ENCODE measurements around the gene MRFAP1L1. TPM values are rescaled to one million over a fixed set of nuclear protein-coding genes. Genes with fewer than 3 reads are reported as not detected.

The MRFAP1L1 gene
- total RNA-seq, 1 experiment from 2014 or later: 57.7 TPM

- DNase-seq: no peak
- no peak overlapping the region for H3K27ac Mint-ChIP-seq
These were observed 30.7 kb upstream of the MRFAP1L1 start for GRCh38 chr4:6740347-6740746.

More at GRCh38 chr4:6740347-6740746, 30.7 kb upstream of the MRFAP1L1 start:
- Mint-ChIP-seq H3K4me3 (no peak overlapping the region), H3K27me3 (ENCODE audit: low read depth) (peaks cover 1% of the 10 kb centered on the region), H3K9me3 (peaks cover 6 to 8% of the 10 kb centered on the region in 2 experiments; a peak in 2 of 5 replicates), H3K4me1 (0 out of 4 replicates have a peak, but pooled peaks cover 0 to 5% of the 10 kb centered on the region in 2 experiments), H3K36me3 (ENCODE audit: insufficient read depth in 1 of 3, low read depth in 3 of 3) (no peaks in the 10 kb centered on the region; a peak in 1 of 7 replicates)
- Histone ChIP-seq H3K4me1 (ENCODE audit: insufficient read depth, low read length) (no peaks in the 10 kb centered on the region), H3T11ph (ENCODE audit: low read length) (no peak overlapping the region), H4K8ac (replicated peaks; ENCODE audit: insufficient read length, low read depth, low read length) (no peak overlapping the region), H2AFZ (ENCODE audit: low read length) (no peak overlapping the region), H3K4ac (ENCODE audit: low read depth, low read length) (no peak overlapping the region), H3K14ac (ENCODE audit: insufficient read depth, low read length) (no peak overlapping the region), H2BK15ac (ENCODE audit: low read depth, low read length) (no peak overlapping the region), H2BK20ac (ENCODE audit: low read depth, low read length, poor library complexity, severe bottlenecking) (no peak overlapping the region), H3K27me3 (ENCODE audit: insufficient read depth, low read length) (no peaks in the 10 kb centered on the region), H3K27ac (ENCODE audit: insufficient read length, low read depth, low read length) (no peak overlapping the region), H2BK12ac (ENCODE audit: insufficient read length, low read depth, low read length) (no peak overlapping the region), H4K5ac (ENCODE audit: insufficient read length, low read depth, low read length) (no peak overlapping the region), H4K91ac (ENCODE audit: insufficient read length, low read depth, low read length) (no peak overlapping the region), H3K9me3 (ENCODE audit: control insufficient read depth, low read depth, low read length) (no peaks in the 10 kb centered on the region), H3K56ac (ENCODE audit: insufficient read length, low read depth, low read length) (no peak overlapping the region), H2BK120ac (ENCODE audit: low read depth, low read length, poor library complexity, severe bottlenecking) (no peak overlapping the region), H3K23me2 (ENCODE audit: insufficient read length, low read depth, low read length, poor library complexity, severe bottlenecking) (no peaks in the 10 kb centered on the region), H4K20me1 (ENCODE audit: control insufficient read depth, insufficient read depth, insufficient read length) (peaks cover 2% of the 10 kb centered on the region), H3K79me1 (ENCODE audit: insufficient read depth, low read depth, low read length, poor library complexity, severe bottlenecking) (no peaks in the 10 kb centered on the region), H2BK5ac (ENCODE audit: insufficient read length, low read length) (no peak overlapping the region), H3K23ac (ENCODE audit: insufficient read length, low read depth, low read length) (no peak overlapping the region), H3K9ac (ENCODE audit: extremely low read depth, insufficient read length, low read length) (no peak overlapping the region), H2AK5ac (ENCODE audit: insufficient read length, low read length) (no peak overlapping the region), H3K79me2 (ENCODE audit: insufficient read depth, low read length) (no peaks in the 10 kb centered on the region), H3K4me2 (ENCODE audit: insufficient read depth, insufficient read length, low read length) (no peak overlapping the region), H3K18ac (ENCODE audit: insufficient read length, low read depth, low read length) (no peak overlapping the region)
- no CpG with 5 or more reads among the region's 8 CpGs for WGBS (ENCODE audit: extremely low coverage, insufficient read length, low lambda C conversion rate)
- TF ChIP-seq, protein P1, sequence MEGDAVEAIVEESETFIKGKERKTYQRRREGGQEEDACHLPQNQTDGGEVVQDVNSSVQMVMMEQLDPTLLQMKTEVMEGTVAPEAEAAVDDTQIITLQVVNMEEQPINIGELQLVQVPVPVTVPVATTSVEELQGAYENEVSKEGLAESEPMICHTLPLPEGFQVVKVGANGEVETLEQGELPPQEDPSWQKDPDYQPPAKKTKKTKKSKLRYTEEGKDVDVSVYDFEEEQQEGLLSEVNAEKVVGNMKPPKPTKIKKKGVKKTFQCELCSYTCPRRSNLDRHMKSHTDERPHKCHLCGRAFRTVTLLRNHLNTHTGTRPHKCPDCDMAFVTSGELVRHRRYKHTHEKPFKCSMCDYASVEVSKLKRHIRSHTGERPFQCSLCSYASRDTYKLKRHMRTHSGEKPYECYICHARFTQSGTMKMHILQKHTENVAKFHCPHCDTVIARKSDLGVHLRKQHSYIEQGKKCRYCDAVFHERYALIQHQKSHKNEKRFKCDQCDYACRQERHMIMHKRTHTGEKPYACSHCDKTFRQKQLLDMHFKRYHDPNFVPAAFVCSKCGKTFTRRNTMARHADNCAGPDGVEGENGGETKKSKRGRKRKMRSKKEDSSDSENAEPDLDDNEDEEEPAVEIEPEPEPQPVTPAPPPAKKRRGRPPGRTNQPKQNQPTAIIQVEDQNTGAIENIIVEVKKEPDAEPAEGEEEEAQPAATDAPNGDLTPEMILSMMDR (conservative IDR thresholded peaks at IDR 0.05): no peak
